Nephron (organoid): ENCODE data around the gene KCTD14.
"Not testable (repeated sequence)": the region's sequence is repeated elsewhere in the genome, so short reads cannot be mapped to it uniquely, and the experiment has no call there.

Experiments
- H3K27ac Mint-ChIP-seq, 3 experiments: 2 replicates each; pipeline ENCODE4 v1.8.0; 2020; ENCODE audit warnings: mixed read lengths in 3 of 3, mild to moderate bottlenecking in 2 of 3, moderate library complexity in 1 of 3
- H3K27me3 Mint-ChIP-seq: 2 replicates; pipeline ENCODE4 v1.8.0; 2021; ENCODE audit warnings: low read depth, mild to moderate bottlenecking, moderate library complexity, mixed read lengths
- H3K36me3 Mint-ChIP-seq: 2 replicates; pipeline ENCODE4 v1.8.0; 2020; ENCODE audit warnings: low read depth, mixed read lengths
- H3K4me1 Mint-ChIP-seq: 2 replicates; pipeline ENCODE4 v1.8.0; 2020; ENCODE audit warnings: mixed read lengths
- H3K4me3 Mint-ChIP-seq, 3 experiments: 2 replicates each; pipeline ENCODE4 v1.8.0; 2020; ENCODE audit warnings: mild to moderate bottlenecking in 3 of 3, mixed read lengths in 3 of 3, moderate library complexity in 2 of 3
- H3K9me3 Mint-ChIP-seq: 2 replicates; pipeline ENCODE4 v1.8.0; 2020; ENCODE audit warnings: mixed read lengths
- CTCF ChIP-seq, 3 experiments: fragments of 200-600 bp; sonication (generic); IDR thresholded peaks; one replicate each; pipeline ENCODE4 v1.5.0; 2021; ENCODE audit warnings: antibody characterized with exemption in 3 of 3; ENCODE audit not compliant: unreplicated experiment in 3 of 3

The KCTD14 gene

DNA sequence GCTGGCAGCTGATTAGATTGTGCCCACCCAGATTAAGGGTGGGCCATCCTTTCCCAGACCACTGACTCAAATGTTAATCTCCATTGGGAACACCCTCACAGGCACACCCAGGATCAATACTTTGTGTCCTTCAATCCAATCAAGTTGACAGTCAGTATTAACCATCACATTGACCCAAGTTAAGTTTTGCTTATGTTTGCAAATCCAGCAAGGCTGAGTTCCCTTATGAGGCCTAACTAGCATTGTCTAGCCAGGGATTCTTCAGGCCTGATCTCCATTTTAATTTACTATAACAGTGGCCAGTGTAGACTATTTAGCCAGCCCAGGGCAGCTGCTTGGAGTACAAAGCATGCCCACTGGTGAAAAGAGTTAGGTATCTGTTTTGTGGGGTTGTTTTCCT, 2.3 kb upstream of the KCTD14 start:
- no peak for TF ChIP-seq CTCF (IDR thresholded peaks at IDR 0.05; ENCODE audit: unreplicated experiment in 3 of 3)
- Mint-ChIP-seq H3K4me3 (no peak overlapping the region), H3K4me1 (peaks cover 37% of the 10 kb centered on the region), H3K36me3 (no peaks in the 10 kb centered on the region), H3K27ac (peak overlapping the region; percentile 22 to 62 (median 23)), H3K9me3 (no peaks in the 10 kb centered on the region), H3K27me3 (peaks cover 1% of the 10 kb centered on the region)

GRCh38 chr11:78023426-78023825, 350 bp upstream of the KCTD14 start:
- Mint-ChIP-seq H3K9me3 (no peaks in the 10 kb centered on the region), H3K27ac (peak overlapping the region; percentile 85 to 93 (median 92)), H3K4me3 (peak overlapping the region; percentile 82 to 87 (median 87)), H3K36me3 (no peaks in the 10 kb centered on the region), H3K27me3 (no peaks in the 10 kb centered on the region), H3K4me1 (peaks cover 35% of the 10 kb centered on the region)
- TF ChIP-seq CTCF (IDR thresholded peaks at IDR 0.05; ENCODE audit: unreplicated experiment in 3 of 3), result no peak

DNA sequence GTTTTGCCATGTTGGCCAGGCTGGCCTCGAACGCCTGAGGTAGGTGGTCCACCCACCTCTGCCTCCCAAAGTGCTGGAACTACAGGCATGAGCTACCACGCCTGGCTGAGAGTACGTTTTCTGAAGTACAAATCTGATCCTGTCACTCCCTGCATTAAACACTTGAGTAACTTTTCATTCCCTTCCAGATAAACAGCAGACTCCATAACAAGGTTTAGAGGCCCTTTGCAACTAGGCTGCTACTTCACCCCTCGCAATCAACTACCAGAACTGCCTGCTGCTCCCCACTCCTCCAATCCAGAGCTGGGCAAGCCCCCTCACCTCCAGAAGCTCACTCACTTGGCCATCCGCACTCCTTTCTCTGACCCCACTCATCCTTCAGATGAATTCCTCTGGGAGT, 1.5 kb downstream of the KCTD14 start:
- Mint-ChIP-seq H3K36me3 (no peaks in the 10 kb centered on the region), H3K9me3 (no peaks in the 10 kb centered on the region), H3K27me3 (no peaks in the 10 kb centered on the region), H3K4me3 (peak overlapping the region; percentile 54 to 87 (median 60)), H3K4me1 (peaks cover 27% of the 10 kb centered on the region), H3K27ac (peak overlapping the region; percentile 85 to 93 (median 92))
- TF ChIP-seq CTCF (IDR thresholded peaks at IDR 0.05; ENCODE audit: unreplicated experiment in 3 of 3), result no peak

GRCh38 chr11:78020246-78020645, 2.8 kb downstream of the KCTD14 start:
- H3K36me3 Mint-ChIP-seq, result peaks cover 10% of the 10 kb centered on the region
- peaks cover 27% of the 10 kb centered on the region for H3K4me1 Mint-ChIP-seq
- no peaks in the 10 kb centered on the region for H3K27me3 Mint-ChIP-seq
- no peak for TF ChIP-seq CTCF (IDR thresholded peaks at IDR 0.05; ENCODE audit: unreplicated experiment in 3 of 3)
- H3K27ac Mint-ChIP-seq, result peak overlapping the region; percentile 69 to 92 (median 89)
- no peaks in the 10 kb centered on the region for H3K9me3 Mint-ChIP-seq
- peak overlapping the region; percentile 3 to 24 (median 9) for H3K4me3 Mint-ChIP-seq

GRCh38 chr11:78019808-78020207, 3.3 kb downstream of the KCTD14 start:
- H3K4me3 Mint-ChIP-seq, result peak overlapping the region; percentile 3 to 24 (median 9)
- TF ChIP-seq CTCF (IDR thresholded peaks at IDR 0.05; ENCODE audit: unreplicated experiment in 3 of 3), result no peak
- no peaks in the 10 kb centered on the region for H3K9me3 Mint-ChIP-seq
- peaks cover 10% of the 10 kb centered on the region for H3K36me3 Mint-ChIP-seq
- no peaks in the 10 kb centered on the region for H3K27me3 Mint-ChIP-seq
- H3K4me1 Mint-ChIP-seq, result peaks cover 27% of the 10 kb centered on the region
- H3K27ac Mint-ChIP-seq, result peak overlapping the region; percentile 69 to 92 (median 89)

GRCh38 chr11:78015878-78016277, 7.2 kb downstream of the KCTD14 start:
- Mint-ChIP-seq H3K4me1 (peaks cover 12% of the 10 kb centered on the region), H3K36me3 (peaks cover 10% of the 10 kb centered on the region), H3K27me3 (no peaks in the 10 kb centered on the region), H3K27ac (no peak overlapping the region), H3K9me3 (no peaks in the 10 kb centered on the region), H3K4me3 (no peak overlapping the region)
- no peak for TF ChIP-seq CTCF (IDR thresholded peaks at IDR 0.05; ENCODE audit: unreplicated experiment in 3 of 3)

GRCh38 chr11:78014937-78015520, 8.0 kb downstream of the KCTD14 start:
- not testable (repeated sequence) for H3K27me3 Mint-ChIP-seq, H3K4me1 Mint-ChIP-seq, H3K27ac Mint-ChIP-seq, H3K9me3 Mint-ChIP-seq, H3K36me3 Mint-ChIP-seq, H3K4me3 Mint-ChIP-seq
